ENCODE data around the gene CNEP1R1. TPM values are rescaled to one million over a fixed set of nuclear protein-coding genes. Genes with fewer than 3 reads are reported as not detected.
A peak's percentile ranks its signal among the peaks of the same experiment; 100 is the strongest.

Gene CNEP1R1
- total RNA-seq, 2 donors from 2014 or later, result 17.8 to 19.2 TPM

DNA sequence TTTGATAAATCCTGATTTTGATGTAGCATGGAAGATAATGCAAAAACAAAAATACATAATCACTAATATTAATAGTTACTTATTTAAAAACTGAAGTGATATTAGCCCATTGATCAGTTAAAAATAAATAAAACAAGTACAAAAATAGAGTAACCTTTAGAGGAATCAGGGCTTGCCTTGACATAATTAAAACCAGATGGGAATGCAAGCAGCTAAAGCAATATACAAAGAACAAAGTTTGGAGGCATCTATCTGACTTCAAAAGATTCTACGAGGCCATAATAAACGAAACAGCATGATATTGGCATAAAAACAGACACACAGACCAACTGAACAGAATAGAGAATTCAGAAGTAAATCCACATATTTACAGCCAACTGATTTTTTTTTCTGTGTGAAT lies 25.8 kb downstream of the CNEP1R1 start:
- intact Hi-C loops (cut with DNase I, micrococcal nuclease), result no loop called here
- DNase-seq (no peak), ATAC-seq (no peak)

- ATAC-seq, result no peak
- no peak for DNase-seq
- intact Hi-C loops (cut with DNase I, micrococcal nuclease), result no loop called here
Measured at GRCh38 chr16:50056226-50056625, 31.2 kb downstream of the CNEP1R1 start.

GRCh38 chr16:50058091-50058771 lies 33.2 kb downstream of the CNEP1R1 start:
- no peak for ATAC-seq
- DNase-seq, result no peak
- intact Hi-C loops (cut with DNase I, micrococcal nuclease), result no loop called here

DNA sequence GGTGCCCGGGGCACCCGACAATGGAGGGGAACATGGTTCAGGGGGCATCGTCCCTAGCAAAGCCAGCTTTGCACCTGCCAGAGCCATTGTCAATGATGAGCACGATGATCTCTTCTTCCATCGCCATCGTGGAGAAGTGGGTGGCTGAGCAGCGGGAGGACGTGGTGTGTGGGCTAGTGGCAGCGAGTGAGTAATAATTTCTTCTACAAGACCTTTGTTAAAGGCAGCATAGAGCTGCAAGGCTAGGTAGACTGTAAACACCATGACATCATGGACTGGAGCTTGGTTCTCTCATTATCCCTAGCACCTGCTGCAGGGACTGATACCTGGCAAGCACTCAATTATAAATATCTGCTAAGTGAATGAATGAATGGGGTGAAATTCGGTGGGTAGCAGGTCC lies 34.1 kb downstream of the CNEP1R1 start:
- ATAC-seq, result no peak
- intact Hi-C loops (cut with DNase I, micrococcal nuclease), result no loop called here
- DNase-seq, result no peak

- DNase-seq (no peak), ATAC-seq (no peak)
- intact Hi-C loops (cut with DNase I, micrococcal nuclease), result no loop called here
Measured at GRCh38 chr16:50059669-50060068, 34.6 kb downstream of the CNEP1R1 start.

DNA sequence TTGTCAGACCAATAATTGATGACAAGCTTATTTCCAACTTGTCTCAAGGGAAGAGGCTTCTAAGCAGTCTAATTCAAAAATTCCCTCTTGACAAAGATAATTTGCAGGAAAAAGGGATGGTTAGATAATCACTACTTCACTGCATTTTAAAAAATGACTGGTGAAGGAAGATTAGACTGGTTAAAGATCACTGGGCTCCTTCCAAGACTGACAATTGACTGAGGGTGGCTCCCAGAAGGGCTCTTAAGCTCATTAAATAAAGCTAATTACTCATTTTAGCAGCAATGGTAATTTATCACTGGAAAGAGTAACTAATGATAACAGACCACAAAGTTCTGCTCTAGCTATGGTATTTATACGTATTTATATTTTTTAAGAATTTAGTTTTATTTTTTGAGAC lies 36.3 kb downstream of the CNEP1R1 start:
- ATAC-seq (no peak), DNase-seq (no peak)
- intact Hi-C loops (cut with DNase I, micrococcal nuclease), result no loop called here

DNA sequence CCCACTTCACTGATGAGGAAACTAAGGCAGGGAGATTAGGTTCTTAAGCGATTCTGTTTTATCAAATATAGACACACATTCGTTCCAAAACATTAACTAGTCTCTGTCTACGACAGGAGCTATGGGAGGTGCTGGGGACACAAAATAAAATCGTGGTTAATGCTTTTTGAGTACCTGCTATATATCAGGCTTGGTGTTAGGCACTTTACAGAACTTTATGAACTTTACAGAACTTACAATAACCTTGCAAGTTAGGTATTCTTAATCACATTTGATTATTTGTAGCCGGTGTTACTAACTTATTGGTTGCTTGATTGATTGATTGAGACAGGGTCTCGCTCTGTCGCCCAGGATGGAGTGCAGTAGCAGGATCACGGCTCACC lies 40.2 kb downstream of the CNEP1R1 start:
- no peak for ATAC-seq
- DNase-seq, result no peak
- intact Hi-C loops (cut with DNase I, micrococcal nuclease), result no loop called here

DNA sequence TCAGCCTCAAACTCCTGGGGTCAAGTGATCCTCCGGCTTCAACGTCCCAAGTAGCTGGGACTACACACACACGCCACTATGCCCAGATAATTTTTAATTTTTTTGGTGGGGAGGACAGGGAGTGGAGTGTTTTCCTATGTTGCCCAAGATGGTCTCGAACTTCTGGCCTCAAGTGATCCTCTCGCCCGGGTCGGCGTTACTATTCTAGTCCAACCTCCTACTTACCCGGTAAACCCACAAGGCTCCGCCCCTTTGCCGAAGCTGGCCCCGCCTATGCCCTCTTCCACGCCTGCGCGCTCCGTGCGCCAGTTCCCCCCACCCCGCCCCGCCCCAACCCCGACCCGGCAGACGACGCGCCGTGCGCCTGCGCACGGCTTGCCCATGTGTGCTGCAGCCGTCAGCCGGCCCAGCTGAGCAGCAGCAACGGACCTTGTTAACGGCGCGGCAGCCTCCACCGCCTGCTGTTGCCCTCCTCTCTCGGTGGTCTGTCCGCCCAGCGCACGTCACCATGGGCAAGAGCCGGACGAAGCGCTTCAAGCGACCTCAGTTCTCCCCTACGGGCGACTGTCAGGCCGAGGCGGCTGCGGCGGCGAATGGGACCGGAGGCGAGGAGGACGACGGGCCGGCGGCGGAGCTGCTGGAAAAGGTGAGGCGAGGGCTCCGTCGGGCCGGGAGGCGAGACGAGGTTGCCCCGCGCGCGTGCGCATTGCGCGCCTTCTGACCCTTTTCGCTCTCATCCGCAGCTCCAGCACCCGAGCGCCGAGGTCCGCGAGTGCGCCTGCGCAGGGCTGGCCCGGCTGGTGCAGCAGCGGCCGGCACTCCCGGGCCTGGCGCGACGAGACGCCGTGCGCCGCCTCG lies 40.8 kb downstream of the CNEP1R1 start, which contains the start of gene HEATR3:
Gene HEATR3 (plus strand): TSS at position 347 of the 858 bp plus-strand sequence. CDS start 162 bp downstream, at position 509.
- ATAC-seq (peak; percentile 94), DNase-seq (peak; percentile 90 to 94)
- intact Hi-C loops (cut with DNase I, micrococcal nuclease), result no loop called here

- DNase-seq, result no peak
- intact Hi-C loops (cut with DNase I, micrococcal nuclease), result no loop called here
- no peak for ATAC-seq
Measured at GRCh38 chr16:50066482-50067289, 41.7 kb downstream of the CNEP1R1 start.

DNA sequence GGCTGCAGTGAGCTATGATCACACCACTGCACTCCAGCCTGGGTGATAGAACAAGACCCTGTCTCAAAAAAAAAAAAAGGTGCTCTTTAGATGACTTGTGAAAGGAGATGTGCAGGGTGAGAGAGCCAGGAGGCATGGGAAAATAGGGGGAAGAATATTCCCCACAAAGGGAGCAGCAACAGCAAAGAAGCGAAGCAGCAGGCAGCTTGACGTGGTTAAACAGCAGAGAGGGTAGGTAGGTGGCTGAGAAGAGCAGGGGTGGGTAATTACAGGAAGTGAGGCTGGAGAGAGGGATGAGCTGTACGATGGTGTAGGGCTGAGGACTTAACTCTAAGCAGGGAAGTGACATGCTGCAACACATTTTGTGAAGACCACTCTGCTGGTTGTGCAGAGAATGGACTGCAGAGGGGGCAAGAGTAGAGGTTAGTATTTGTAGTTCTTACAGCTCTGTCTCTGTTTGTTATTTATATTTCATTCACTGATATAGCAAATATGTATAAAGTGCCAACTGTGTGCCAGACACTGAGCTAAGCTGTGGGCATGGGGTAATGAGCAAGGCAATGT lies 42.3 kb downstream of the CNEP1R1 start:
- intact Hi-C loops (cut with DNase I, micrococcal nuclease), result no loop called here

GRCh38 chr16:50068550-50068949 lies 43.5 kb downstream of the CNEP1R1 start:
- DNase-seq (no peak), ATAC-seq (no peak)
- intact Hi-C loops (cut with DNase I, micrococcal nuclease), result no loop called here

More for the DNA sequence above, 42.3 kb downstream of the CNEP1R1 start:
- no peak for DNase-seq
- no peak for ATAC-seq

DNA sequence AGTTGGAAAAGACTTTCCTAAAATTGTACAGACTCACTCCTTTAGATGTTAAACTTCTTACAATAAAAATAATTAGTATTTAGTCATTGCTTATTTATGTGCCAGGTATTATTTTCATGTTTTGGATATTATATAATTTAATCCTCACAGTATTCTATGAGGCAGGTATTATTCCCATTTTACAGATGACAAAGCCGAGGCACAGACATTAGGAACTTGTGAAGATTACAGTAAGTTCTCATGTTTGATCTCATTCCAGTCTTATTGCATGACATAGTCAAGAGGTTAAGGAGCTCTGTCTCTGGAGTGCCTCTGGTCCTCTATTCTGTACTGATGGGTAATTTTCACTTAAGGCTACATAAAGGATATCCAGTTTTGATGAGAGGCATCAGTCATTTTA lies 44.0 kb downstream of the CNEP1R1 start:
- intact Hi-C loops (cut with DNase I, micrococcal nuclease), result no loop called here
- no peak for ATAC-seq
- DNase-seq, result no peak

- DNase-seq (no peak), ATAC-seq (no peak)
- intact Hi-C loops (cut with DNase I, micrococcal nuclease), result loop anchor here in 1 of 2 donors (10.0 kb wide), 1 partner anchor 64 kb away; no protein-coding TSS in a partner anchor
Measured at GRCh38 chr16:50071075-50071671, 46.1 kb downstream of the CNEP1R1 start.

DNA sequence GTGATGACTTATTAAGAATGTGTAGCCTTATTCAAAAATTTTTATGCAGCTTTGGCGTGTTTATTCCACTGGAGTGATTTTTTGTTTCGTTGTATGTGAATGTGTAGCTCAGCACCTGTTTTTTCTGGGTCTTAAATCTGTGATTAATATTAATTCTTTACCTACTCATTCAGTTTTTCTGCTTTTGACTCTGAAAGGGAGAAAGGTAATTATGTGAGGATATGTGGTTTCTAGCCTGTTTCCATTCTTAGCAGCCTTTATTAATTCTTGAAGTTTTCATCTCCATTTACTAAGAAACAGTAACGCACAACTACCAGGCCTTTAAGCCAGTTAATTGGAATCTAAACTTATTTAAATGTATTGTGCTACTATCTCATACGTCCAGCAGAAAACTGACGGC lies 47.7 kb downstream of the CNEP1R1 start:
- ATAC-seq (no peak), DNase-seq (no peak)
- intact Hi-C loops (cut with DNase I, micrococcal nuclease), result loop anchor here in 1 of 2 donors (10.0 kb wide), 1 partner anchor 62 kb away; no protein-coding TSS in a partner anchor

- ATAC-seq, result no peak
- intact Hi-C loops (cut with DNase I, micrococcal nuclease), result loop anchor here in 1 of 2 donors (10.0 kb wide), 1 partner anchor 55 kb away; no protein-coding TSS in a partner anchor
- DNase-seq, result no peak
Measured at GRCh38 chr16:50079397-50080140, 54.5 kb downstream of the CNEP1R1 start.

DNA sequence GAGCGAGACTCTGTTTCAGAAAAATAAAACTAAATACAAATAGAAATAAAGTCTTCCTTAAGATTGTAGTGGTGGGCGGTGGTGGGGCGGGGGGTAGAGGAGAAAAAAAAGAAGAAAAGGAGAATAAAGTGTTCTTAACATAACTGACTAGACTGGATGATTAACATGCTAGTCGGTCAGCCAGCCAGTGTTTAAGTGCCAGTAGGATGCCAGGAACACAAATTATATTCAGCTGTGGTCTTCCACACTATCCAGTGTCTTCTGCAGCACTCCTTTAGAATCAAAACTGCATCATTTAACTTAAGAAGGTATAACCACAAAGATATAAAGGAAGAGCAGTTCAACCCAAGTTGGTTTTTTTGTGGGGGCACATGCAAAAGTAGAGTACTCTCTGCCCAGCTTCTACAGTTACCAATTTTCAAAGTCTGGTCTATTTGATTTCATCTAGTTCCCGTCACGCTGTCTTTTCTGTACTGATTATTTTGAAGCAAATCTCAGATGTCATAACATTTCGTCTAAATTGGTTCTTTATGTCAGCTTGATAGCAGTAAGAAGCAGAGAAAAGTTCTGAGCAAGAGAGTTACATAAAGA lies 56.5 kb downstream of the CNEP1R1 start:
- no peak for DNase-seq
- intact Hi-C loops (cut with DNase I, micrococcal nuclease), result no loop called here
- ATAC-seq, result no peak

- intact Hi-C loops (cut with DNase I, micrococcal nuclease), result no loop called here
- DNase-seq (no peak), ATAC-seq (no peak)
Measured at GRCh38 chr16:50083996-50084395, 59.0 kb downstream of the CNEP1R1 start.

Measured in left colon (tissue), 2 donors.